Neural crest cell (in vitro differentiated cells): ENCODE measurements around the gene GEMIN7. TPM values are rescaled to one million over a fixed set of nuclear protein-coding genes. Genes with fewer than 3 reads are reported as not detected.
A peak's percentile ranks its signal among the peaks of the same experiment; 100 is the strongest.

Experiments used
- DNase-seq: peaks from one replicate; pipeline ENCODE4 v3.0.0; 2021; ENCODE audit warnings: low read depth, mixed read lengths, low spot score
- H3K27ac Mint-ChIP-seq: one replicate; pipeline ENCODE4 v1.8.0; 2021; ENCODE audit warnings: mild to moderate bottlenecking, mixed read lengths; ENCODE audit not compliant: unreplicated experiment
- H3K27me3 Mint-ChIP-seq: 2 replicates; pipeline ENCODE4 v1.8.0; 2021; ENCODE audit warnings: low read depth, mild to moderate bottlenecking, mixed read lengths
- H3K36me3 Mint-ChIP-seq: 2 replicates; pipeline ENCODE4 v1.8.0; 2021; ENCODE audit warnings: low read depth, mild to moderate bottlenecking, mixed read lengths
- H3K4me1 Mint-ChIP-seq: 2 replicates; pipeline ENCODE4 v1.8.0; 2021; ENCODE audit warnings: mixed read lengths
- H3K4me3 Mint-ChIP-seq: one replicate; pipeline ENCODE4 v1.8.0; 2021; ENCODE audit warnings: mild to moderate bottlenecking, mixed read lengths
- H3K9me3 Mint-ChIP-seq: 2 replicates; pipeline ENCODE4 v1.8.0; 2021; ENCODE audit warnings: mixed read lengths
- CTCF ChIP-seq: fragments of 200-600 bp; sonication (generic); conservative IDR thresholded peaks from 2 replicates; pipeline ENCODE4 v1.5.0; 2021; ENCODE audit warnings: antibody characterized with exemption, mild to moderate bottlenecking
- total RNA-seq: library from RNA; stranded (reverse); gene quantifications from 2 replicates; pipeline ENCODE4 v1.2.1, GENCODE V29; 2021

The GEMIN7 gene
- total RNA-seq, 1 donor from 2014 or later = 36.2 TPM

DNA sequence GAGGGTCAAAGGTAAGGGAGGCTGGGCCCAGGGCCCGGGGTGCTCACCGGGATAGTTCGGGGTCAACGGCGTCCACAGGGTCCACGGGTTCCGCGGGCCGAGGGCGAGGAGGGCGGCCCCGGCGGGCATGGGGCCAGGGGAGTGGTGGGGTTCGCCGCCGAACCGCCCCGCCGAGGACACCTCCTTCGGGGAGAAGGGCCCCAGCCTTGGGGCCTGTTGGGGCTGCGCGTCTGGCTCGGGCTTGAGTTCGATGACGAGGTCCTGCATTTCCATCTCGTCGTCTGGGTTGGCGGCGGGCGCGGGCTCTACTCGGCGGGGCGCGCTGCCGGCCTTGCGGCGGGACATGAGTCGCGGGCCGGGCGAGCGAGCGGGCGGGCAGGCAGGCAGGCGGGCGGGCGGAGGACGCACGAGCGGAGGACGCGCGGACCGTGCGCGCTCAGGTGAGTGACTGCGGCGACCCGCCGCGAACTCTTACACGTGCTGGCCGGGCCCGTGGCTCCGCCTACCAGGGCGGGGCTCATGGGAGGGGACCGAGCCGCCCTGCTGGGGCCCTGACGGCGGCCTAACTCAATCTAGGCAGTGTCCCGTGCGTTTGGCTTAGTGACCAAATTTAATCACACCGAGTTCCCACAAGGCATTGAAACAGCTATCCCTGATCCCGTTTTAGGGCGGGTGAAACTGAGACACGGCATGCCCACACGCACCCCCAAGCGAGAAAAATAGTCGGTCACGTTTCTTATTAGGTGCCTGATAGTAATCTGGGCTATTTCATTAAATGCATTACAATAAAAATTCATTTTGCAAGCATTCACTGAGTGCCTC, 2.8 kb upstream of the GEMIN7 start, which contains the start of gene ZNF296:
TSS of gene ZNF296 (minus strand) at position 450 of the 822 bp plus-strand sequence. CDS start at position 345, 105 bp downstream.
- H3K36me3 Mint-ChIP-seq = no peaks in the 10 kb centered on the region
- no peaks in the 10 kb centered on the region for H3K9me3 Mint-ChIP-seq
- DNase-seq = no peak
- peaks cover 38% of the 10 kb centered on the region for H3K27me3 Mint-ChIP-seq
- no peak for TF ChIP-seq CTCF
- H3K4me1 Mint-ChIP-seq = peaks cover 24% of the 10 kb centered on the region
- no peak within 1 kb of the TSS for H3K27ac Mint-ChIP-seq
- H3K4me3 Mint-ChIP-seq = peak within 1 kb of the TSS; percentile 68

GRCh38 chr19:45076851-45077730, 2.0 kb upstream of the GEMIN7 start:
- Mint-ChIP-seq H3K9me3 (no peaks in the 10 kb centered on the region), H3K4me1 (peaks cover 30% of the 10 kb centered on the region), H3K4me3 (peak overlapping the region; percentile 68), H3K27me3 (peaks cover 38% of the 10 kb centered on the region), H3K27ac (no peak overlapping the region), H3K36me3 (peaks cover 2% of the 10 kb centered on the region)
- TF ChIP-seq CTCF = no peak
- DNase-seq = no peak

GRCh38 chr19:45078390-45079062, 534 bp upstream of the GEMIN7 start:
- peak overlapping the region; percentile 19 for H3K27ac Mint-ChIP-seq
- peaks cover 33% of the 10 kb centered on the region for H3K4me1 Mint-ChIP-seq
- peaks cover 38% of the 10 kb centered on the region for H3K27me3 Mint-ChIP-seq
- no peaks in the 10 kb centered on the region for H3K9me3 Mint-ChIP-seq
- DNase-seq = no peak
- peaks cover 5% of the 10 kb centered on the region for H3K36me3 Mint-ChIP-seq
- peak overlapping the region; percentile 98 for H3K4me3 Mint-ChIP-seq
- TF ChIP-seq CTCF = no peak

DNA sequence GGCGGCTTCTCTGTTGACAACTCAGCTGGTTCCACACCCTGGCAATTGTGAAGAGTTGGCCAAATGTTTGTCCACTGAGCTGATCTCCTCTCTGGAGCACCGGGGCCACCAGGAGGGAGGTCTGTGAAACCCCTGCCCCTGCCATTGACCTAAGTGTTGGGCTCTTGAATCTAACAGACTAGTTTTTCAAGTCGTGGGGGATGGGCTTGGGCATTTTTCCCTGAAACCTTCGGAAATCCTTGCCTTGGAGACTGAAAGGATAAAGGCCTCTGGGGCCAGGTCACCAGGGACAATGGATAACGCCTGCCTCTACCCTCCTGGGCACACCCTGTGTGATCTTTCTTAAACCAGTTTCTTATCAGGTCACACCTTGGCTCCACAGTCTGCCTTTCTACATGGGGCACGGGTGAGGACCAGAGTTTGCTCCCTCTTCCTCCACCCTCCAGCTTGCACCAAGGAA, 881 bp downstream of the GEMIN7 start:
- TF ChIP-seq CTCF = no peak
- Mint-ChIP-seq H3K4me1 (peaks cover 29% of the 10 kb centered on the region), H3K9me3 (no peaks in the 10 kb centered on the region), H3K27me3 (peaks cover 31% of the 10 kb centered on the region), H3K4me3 (peak overlapping the region; percentile 98), H3K27ac (peak overlapping the region; percentile 97), H3K36me3 (peaks cover 5% of the 10 kb centered on the region)
- no peak for DNase-seq

DNA sequence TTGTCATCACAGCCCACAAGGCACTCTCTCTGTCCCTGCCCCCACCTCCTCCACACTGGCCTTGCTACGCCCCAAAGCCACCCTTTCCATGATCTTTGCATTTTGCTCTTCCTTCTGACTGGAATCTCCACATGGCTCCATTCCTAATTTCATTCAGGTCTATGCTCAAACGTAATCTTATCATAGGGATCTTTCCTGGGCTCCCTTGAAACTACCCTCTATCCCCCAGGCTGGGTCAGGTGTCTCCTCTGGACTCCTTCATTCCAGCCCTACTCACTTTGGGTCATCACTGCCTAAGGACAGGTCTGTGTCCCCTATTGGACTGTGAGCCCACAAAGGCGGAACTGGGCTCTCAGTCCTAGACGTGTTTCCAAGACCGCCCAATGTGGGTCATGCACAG, 3.1 kb downstream of the GEMIN7 start:
- H3K4me1 Mint-ChIP-seq = peaks cover 21% of the 10 kb centered on the region
- H3K9me3 Mint-ChIP-seq = no peaks in the 10 kb centered on the region
- TF ChIP-seq CTCF = no peak
- H3K27me3 Mint-ChIP-seq = peaks cover 10% of the 10 kb centered on the region
- peaks cover 7% of the 10 kb centered on the region for H3K36me3 Mint-ChIP-seq
- H3K4me3 Mint-ChIP-seq = peak overlapping the region; percentile 73
- H3K27ac Mint-ChIP-seq = no peak overlapping the region
- no peak for DNase-seq
